IPS-20b (cell line): ENCODE data around the gene NAGPA.

ENCODE experiments used
- H3K27ac ChIP-seq: one replicate; pipeline ENCODE4 v1.5.1; 2013; ENCODE audit warnings: low read length
- H3K27me3 ChIP-seq: 2 replicates; pipeline ENCODE4 v1.6.1; 2013; ENCODE audit warnings: mild to moderate bottlenecking, low read length, inconsistent platforms; ENCODE audit not compliant: insufficient read depth
- H3K36me3 ChIP-seq: 2 replicates; pipeline ENCODE4 v1.6.1; 2013; ENCODE audit warnings: low read depth, mild to moderate bottlenecking, inconsistent platforms, low read length, moderate library complexity; ENCODE audit not compliant: insufficient read depth
- H3K4me1 ChIP-seq: 2 replicates; pipeline ENCODE4 v1.6.1; 2013; ENCODE audit warnings: mild to moderate bottlenecking, control low read depth, inconsistent platforms, low read length, moderate library complexity; ENCODE audit not compliant: insufficient read depth
- H3K4me3 ChIP-seq: 2 replicates; pipeline ENCODE4 v1.5.1; 2013; ENCODE audit warnings: mild to moderate bottlenecking, low read length, inconsistent platforms
- H3K9ac ChIP-seq: 2 replicates; pipeline ENCODE4 v1.6.1; 2013; ENCODE audit warnings: low read depth, mild to moderate bottlenecking, inconsistent platforms, low read length, moderate library complexity
- H3K9me3 ChIP-seq: 2 replicates; pipeline ENCODE4 v1.6.1; 2013; ENCODE audit warnings: mild to moderate bottlenecking, low read depth, low read length, inconsistent platforms; ENCODE audit not compliant: insufficient read depth

NAGPA gene

GRCh38 chr16:4991754-4992153 lies 42.0 kb downstream of the NAGPA start:
- Histone ChIP-seq H3K36me3 (no peaks in the 10 kb centered on the region), H3K9ac (no peak overlapping the region), H3K27me3 (peaks cover 30% of the 10 kb centered on the region), H3K4me1 (no peaks in the 10 kb centered on the region), H3K4me3 (no peak overlapping the region), H3K9me3 (no peaks in the 10 kb centered on the region), H3K27ac (no peak overlapping the region)

GRCh38 chr16:4990415-4990814 lies 43.3 kb downstream of the NAGPA start:
- Histone ChIP-seq H3K27me3 (peaks cover 41% of the 10 kb centered on the region), H3K4me1 (no peaks in the 10 kb centered on the region)

GRCh38 chr16:4989391-4990006 lies 44.2 kb downstream of the NAGPA start:
- H3K4me3 ChIP-seq = no peak overlapping the region
- no peak overlapping the region for H3K9ac ChIP-seq
- H3K9me3 ChIP-seq = no peaks in the 10 kb centered on the region
- no peaks in the 10 kb centered on the region for H3K36me3 ChIP-seq
- H3K27me3 ChIP-seq = peaks cover 41% of the 10 kb centered on the region
- no peaks in the 10 kb centered on the region for H3K4me1 ChIP-seq
- no peak overlapping the region for H3K27ac ChIP-seq

More at GRCh38 chr16:4990415-4990814, 43.3 kb downstream of the NAGPA start:
- Histone ChIP-seq H3K4me3 (no peak overlapping the region), H3K27ac (no peak overlapping the region), H3K9me3 (no peaks in the 10 kb centered on the region), H3K36me3 (no peaks in the 10 kb centered on the region), H3K9ac (no peak overlapping the region)

GRCh38 chr16:4988647-4989046 lies 45.1 kb downstream of the NAGPA start:
- no peaks in the 10 kb centered on the region for H3K4me1 ChIP-seq
- H3K36me3 ChIP-seq = no peaks in the 10 kb centered on the region
- no peaks in the 10 kb centered on the region for H3K9me3 ChIP-seq
- peaks cover 41% of the 10 kb centered on the region for H3K27me3 ChIP-seq
- H3K4me3 ChIP-seq = no peak overlapping the region
- no peak overlapping the region for H3K9ac ChIP-seq
- no peak overlapping the region for H3K27ac ChIP-seq

GRCh38 chr16:4987580-4988374 lies 46.0 kb downstream of the NAGPA start:
- Histone ChIP-seq H3K9me3 (no peaks in the 10 kb centered on the region), H3K27ac (no peak overlapping the region), H3K36me3 (no peaks in the 10 kb centered on the region), H3K9ac (no peak overlapping the region; the same call in 1 of the 2 replicates), H3K27me3 (peaks cover 41% of the 10 kb centered on the region), H3K4me1 (no peaks in the 10 kb centered on the region), H3K4me3 (peak overlapping the region; percentile 49; the same call in 1 of the 2 replicates)

- Histone ChIP-seq H3K9me3 (no peaks in the 10 kb centered on the region), H3K4me1 (no peaks in the 10 kb centered on the region), H3K4me3 (peak overlapping the region; percentile 49; the same call in 1 of the 2 replicates), H3K27ac (no peak overlapping the region), H3K9ac (no peak overlapping the region; the same call in 1 of the 2 replicates), H3K36me3 (no peaks in the 10 kb centered on the region), H3K27me3 (peaks cover 41% of the 10 kb centered on the region)
Measured at GRCh38 chr16:4987250-4987579, 46.5 kb downstream of the NAGPA start.

GRCh38 chr16:4984174-4984990 lies 49.4 kb downstream of the NAGPA start:
- Histone ChIP-seq H3K27me3 (peaks cover 37% of the 10 kb centered on the region), H3K4me1 (no peaks in the 10 kb centered on the region), H3K4me3 (no peak overlapping the region), H3K9me3 (no peaks in the 10 kb centered on the region), H3K9ac (no peak overlapping the region), H3K36me3 (no peaks in the 10 kb centered on the region), H3K27ac (no peak overlapping the region)

GRCh38 chr16:4982056-4982867 lies 51.5 kb downstream of the NAGPA start:
- peaks cover 16% of the 10 kb centered on the region for H3K27me3 ChIP-seq
- no peak overlapping the region for H3K27ac ChIP-seq
- no peaks in the 10 kb centered on the region for H3K4me1 ChIP-seq
- no peaks in the 10 kb centered on the region for H3K36me3 ChIP-seq
- no peaks in the 10 kb centered on the region for H3K9me3 ChIP-seq
- no peak overlapping the region for H3K4me3 ChIP-seq
- no peak overlapping the region for H3K9ac ChIP-seq

GRCh38 chr16:4981473-4981872 lies 52.3 kb downstream of the NAGPA start:
- Histone ChIP-seq H3K36me3 (no peaks in the 10 kb centered on the region), H3K27ac (no peak overlapping the region), H3K9ac (no peak overlapping the region), H3K9me3 (no peaks in the 10 kb centered on the region), H3K4me1 (no peaks in the 10 kb centered on the region), H3K4me3 (no peak overlapping the region), H3K27me3 (peaks cover 8% of the 10 kb centered on the region)

- no peak overlapping the region for H3K4me3 ChIP-seq
- H3K9ac ChIP-seq = no peak overlapping the region
- no peak overlapping the region for H3K27ac ChIP-seq
- H3K9me3 ChIP-seq = no peaks in the 10 kb centered on the region
- H3K4me1 ChIP-seq = no peaks in the 10 kb centered on the region
- 0 out of 2 replicates have a peak, but pooled peaks cover under 1% of the 10 kb centered on the region for H3K27me3 ChIP-seq
- no peaks in the 10 kb centered on the region for H3K36me3 ChIP-seq
Measured at GRCh38 chr16:4980691-4981090, 53.0 kb downstream of the NAGPA start.
